Neural cell (in vitro differentiated cells): ENCODE measurements around the gene ALOX5AP. TPM values are rescaled to one million over a fixed set of nuclear protein-coding genes. Genes with fewer than 3 reads are reported as not detected.

Source experiments
- H2AFZ ChIP-seq: fragments of 200-600, 300-800 bp; sonication (generic), shearing (Covaris generic); 2 replicates; pipeline ENCODE4 v1.6.0; 2014; ENCODE audit warnings: low read depth, mild to moderate bottlenecking, antibody characterized with exemption, low read length, moderate library complexity
- H3F3A ChIP-seq: fragments of 200-600 bp; shearing (Covaris generic); 2 replicates; pipeline ENCODE4 v1.6.1; 2016; ENCODE audit warnings: mild to moderate bottlenecking, moderate library complexity, mixed read lengths, antibody characterized with exemption, low read length; ENCODE audit not compliant: insufficient read depth, poor library complexity, severe bottlenecking
- H3K27ac ChIP-seq: fragments of 200-600, 300-800 bp; sonication (generic), shearing (Covaris generic); 2 replicates; pipeline ENCODE4 v1.5.1; 2014; ENCODE audit warnings: mild to moderate bottlenecking, low read length, moderate library complexity
- H3K27me3 ChIP-seq: fragments of 300-800, 200-600 bp; sonication (generic), shearing (Covaris generic); 2 replicates; pipeline ENCODE4 v1.6.0; 2014; ENCODE audit warnings: mild to moderate bottlenecking, low read depth, low read length, moderate library complexity; ENCODE audit not compliant: insufficient read depth
- H3K36me3 ChIP-seq: fragments of 300-800, 200-600 bp; sonication (generic), shearing (Covaris generic); 2 replicates; pipeline ENCODE4 v1.5.1; 2014; ENCODE audit warnings: mild to moderate bottlenecking, antibody characterized with exemption, low read length, moderate library complexity; ENCODE audit not compliant: insufficient read depth
- H3K4me2 ChIP-seq: fragments of 300-800, 200-600 bp; sonication (generic), shearing (Covaris generic); 2 replicates; pipeline ENCODE4 v1.6.0; 2014; ENCODE audit warnings: mild to moderate bottlenecking, low read length
- H3K4me3 ChIP-seq: fragments of 300-800, 200-600 bp; sonication (generic), shearing (Covaris generic); 2 replicates; pipeline ENCODE4 v1.5.1; 2014; ENCODE audit warnings: mild to moderate bottlenecking, low read length, moderate library complexity
- H3K79me2 ChIP-seq: fragments of 200-600 bp; shearing (Covaris generic); replicated peaks from 2 replicates; pipeline ENCODE4 v1.6.0; 2014; ENCODE audit warnings: mild to moderate bottlenecking, low read length, moderate library complexity; ENCODE audit not compliant: insufficient read depth
- H3K9ac ChIP-seq: fragments of 300-800, 200-600 bp; sonication (generic), shearing (Covaris generic); 2 replicates; pipeline ENCODE4 v1.6.1; 2016; ENCODE audit warnings: mild to moderate bottlenecking, low read length, mixed read lengths
- H3K9me2 ChIP-seq: fragments of 200-600 bp; shearing (Covaris generic); 2 replicates; pipeline ENCODE4 v1.6.1; 2016; ENCODE audit warnings: mild to moderate bottlenecking, low read length, mixed read lengths; ENCODE audit not compliant: insufficient read depth
- H3K9me3 ChIP-seq: fragments of 200-600, 300-800 bp; sonication (generic), shearing (Covaris generic); 2 replicates; pipeline ENCODE4 v1.6.1; 2016; ENCODE audit warnings: mild to moderate bottlenecking, mixed run types, low read length, moderate library complexity, mixed read lengths
- H4K20me1 ChIP-seq: fragments of 200-600 bp; shearing (Covaris generic); 2 replicates; pipeline ENCODE4 v1.6.1; 2016; ENCODE audit warnings: mild to moderate bottlenecking, mixed run types; ENCODE audit not compliant: insufficient read depth
- EP300 ChIP-seq: fragments of 450-650 bp; conservative IDR thresholded peaks from 2 replicates; pipeline ENCODE4 v1.6.1; 2014; ENCODE audit warnings: antibody characterized with exemption, mild to moderate bottlenecking, moderate library complexity; ENCODE audit not compliant: poor library complexity, severe bottlenecking
- EZH2 ChIP-seq: fragments of 200-600, 300-800 bp; shearing (Covaris generic), sonication (generic); IDR thresholded peaks from 2 replicates; pipeline ENCODE4 v1.6.1; 2014; ENCODE audit warnings: antibody characterized with exemption, low read length, borderline replicate concordance, mild to moderate bottlenecking; ENCODE audit not compliant: insufficient read depth, poor library complexity, severe bottlenecking
- MXI1 ChIP-seq: fragments of 450-650 bp; conservative IDR thresholded peaks from 2 replicates; pipeline ENCODE4 v1.6.1; 2014; ENCODE audit warnings: antibody characterized with exemption, mild to moderate bottlenecking; ENCODE audit not compliant: poor library complexity, severe bottlenecking
- POLR2AphosphoS5 ChIP-seq: IDR thresholded peaks from 2 replicates; pipeline ENCODE4 v1.6.1; 2012
- RAD21 ChIP-seq: fragments of 450-650 bp; conservative IDR thresholded peaks from 2 replicates; pipeline ENCODE4 v1.6.1; 2014; ENCODE audit warnings: antibody characterized with exemption, mild to moderate bottlenecking, moderate library complexity
- SMC3 ChIP-seq: fragments of 450-650 bp; conservative IDR thresholded peaks from 2 replicates; pipeline ENCODE4 v1.6.1; 2014; ENCODE audit warnings: antibody characterized with exemption, mild to moderate bottlenecking, moderate library complexity; ENCODE audit not compliant: poor library complexity
- TAF1 ChIP-seq: IDR thresholded peaks from 2 replicates; pipeline ENCODE4 v1.6.1; 2012; ENCODE audit warnings: low read depth
- polyA plus RNA-seq: library from polyadenylated mRNA; depleted of rRNA; stranded (reverse); fragments of >200 nt; gene quantifications from 2 replicates; pipeline ENCODE4 v1.2.3, GENCODE V29; 2014
- TF ChIP-seq, protein P1 (sequence below): IDR thresholded peaks from 2 replicates; pipeline ENCODE4 v1.6.1; 2012; ENCODE audit warnings: borderline replicate concordance
- TF ChIP-seq, protein P2 (sequence below): fragments of 450-650 bp; IDR thresholded peaks from 2 replicates; pipeline ENCODE4 v1.5.1; 2014; ENCODE audit warnings: antibody characterized with exemption, mild to moderate bottlenecking, moderate library complexity; ENCODE audit not compliant: poor library complexity, severe bottlenecking

ALOX5AP gene
- polyA plus RNA-seq, 1 donor from 2014 or later: not detected

DNA sequence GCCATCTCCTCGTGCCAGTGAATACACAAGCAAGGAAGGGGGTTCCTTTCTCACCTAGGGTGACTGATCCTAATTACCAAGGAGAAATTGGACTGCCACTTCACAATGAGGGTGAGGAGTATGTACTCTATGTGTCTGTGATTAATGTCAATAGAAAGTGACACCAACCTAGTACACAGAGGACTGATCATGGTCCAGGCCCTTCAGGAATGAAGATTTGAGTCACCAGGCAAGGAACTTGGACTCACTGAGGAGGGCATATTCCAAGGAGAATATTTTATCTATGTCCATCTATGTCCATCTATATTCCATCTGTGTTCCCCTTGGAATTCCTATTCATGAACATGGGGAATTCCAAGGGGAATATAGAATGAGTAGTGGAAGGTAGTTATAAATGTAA is 9.2 kb upstream of the ALOX5AP start:
- H3K79me2 ChIP-seq: no peaks in the 10 kb centered on the region
- no peaks in the 10 kb centered on the region for H4K20me1 ChIP-seq
- no peak overlapping the region for H3K4me3 ChIP-seq
- TF ChIP-seq SMC3 (no peak), POLR2AphosphoS5 (no peak), RAD21 (no peak), MXI1 (no peak), TAF1 (no peak), EP300 (no peak)
- TF ChIP-seq, protein P1, sequence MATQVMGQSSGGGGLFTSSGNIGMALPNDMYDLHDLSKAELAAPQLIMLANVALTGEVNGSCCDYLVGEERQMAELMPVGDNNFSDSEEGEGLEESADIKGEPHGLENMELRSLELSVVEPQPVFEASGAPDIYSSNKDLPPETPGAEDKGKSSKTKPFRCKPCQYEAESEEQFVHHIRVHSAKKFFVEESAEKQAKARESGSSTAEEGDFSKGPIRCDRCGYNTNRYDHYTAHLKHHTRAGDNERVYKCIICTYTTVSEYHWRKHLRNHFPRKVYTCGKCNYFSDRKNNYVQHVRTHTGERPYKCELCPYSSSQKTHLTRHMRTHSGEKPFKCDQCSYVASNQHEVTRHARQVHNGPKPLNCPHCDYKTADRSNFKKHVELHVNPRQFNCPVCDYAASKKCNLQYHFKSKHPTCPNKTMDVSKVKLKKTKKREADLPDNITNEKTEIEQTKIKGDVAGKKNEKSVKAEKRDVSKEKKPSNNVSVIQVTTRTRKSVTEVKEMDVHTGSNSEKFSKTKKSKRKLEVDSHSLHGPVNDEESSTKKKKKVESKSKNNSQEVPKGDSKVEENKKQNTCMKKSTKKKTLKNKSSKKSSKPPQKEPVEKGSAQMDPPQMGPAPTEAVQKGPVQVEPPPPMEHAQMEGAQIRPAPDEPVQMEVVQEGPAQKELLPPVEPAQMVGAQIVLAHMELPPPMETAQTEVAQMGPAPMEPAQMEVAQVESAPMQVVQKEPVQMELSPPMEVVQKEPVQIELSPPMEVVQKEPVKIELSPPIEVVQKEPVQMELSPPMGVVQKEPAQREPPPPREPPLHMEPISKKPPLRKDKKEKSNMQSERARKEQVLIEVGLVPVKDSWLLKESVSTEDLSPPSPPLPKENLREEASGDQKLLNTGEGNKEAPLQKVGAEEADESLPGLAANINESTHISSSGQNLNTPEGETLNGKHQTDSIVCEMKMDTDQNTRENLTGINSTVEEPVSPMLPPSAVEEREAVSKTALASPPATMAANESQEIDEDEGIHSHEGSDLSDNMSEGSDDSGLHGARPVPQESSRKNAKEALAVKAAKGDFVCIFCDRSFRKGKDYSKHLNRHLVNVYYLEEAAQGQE: no peak
- TF ChIP-seq, protein P2, sequence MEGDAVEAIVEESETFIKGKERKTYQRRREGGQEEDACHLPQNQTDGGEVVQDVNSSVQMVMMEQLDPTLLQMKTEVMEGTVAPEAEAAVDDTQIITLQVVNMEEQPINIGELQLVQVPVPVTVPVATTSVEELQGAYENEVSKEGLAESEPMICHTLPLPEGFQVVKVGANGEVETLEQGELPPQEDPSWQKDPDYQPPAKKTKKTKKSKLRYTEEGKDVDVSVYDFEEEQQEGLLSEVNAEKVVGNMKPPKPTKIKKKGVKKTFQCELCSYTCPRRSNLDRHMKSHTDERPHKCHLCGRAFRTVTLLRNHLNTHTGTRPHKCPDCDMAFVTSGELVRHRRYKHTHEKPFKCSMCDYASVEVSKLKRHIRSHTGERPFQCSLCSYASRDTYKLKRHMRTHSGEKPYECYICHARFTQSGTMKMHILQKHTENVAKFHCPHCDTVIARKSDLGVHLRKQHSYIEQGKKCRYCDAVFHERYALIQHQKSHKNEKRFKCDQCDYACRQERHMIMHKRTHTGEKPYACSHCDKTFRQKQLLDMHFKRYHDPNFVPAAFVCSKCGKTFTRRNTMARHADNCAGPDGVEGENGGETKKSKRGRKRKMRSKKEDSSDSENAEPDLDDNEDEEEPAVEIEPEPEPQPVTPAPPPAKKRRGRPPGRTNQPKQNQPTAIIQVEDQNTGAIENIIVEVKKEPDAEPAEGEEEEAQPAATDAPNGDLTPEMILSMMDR: no peak
- H2AFZ ChIP-seq: no peak overlapping the region
- H3K9me2 ChIP-seq: no peaks in the 10 kb centered on the region
- H3K36me3 ChIP-seq: no peaks in the 10 kb centered on the region
- H3K27ac ChIP-seq: no peak overlapping the region
- no peaks in the 10 kb centered on the region for H3K27me3 ChIP-seq
- H3K9me3 ChIP-seq: no peaks in the 10 kb centered on the region
- no peak overlapping the region for H3K9ac ChIP-seq
- no peaks in the 10 kb centered on the region for H3F3A ChIP-seq
- H3K4me2 ChIP-seq: no peak overlapping the region

DNA sequence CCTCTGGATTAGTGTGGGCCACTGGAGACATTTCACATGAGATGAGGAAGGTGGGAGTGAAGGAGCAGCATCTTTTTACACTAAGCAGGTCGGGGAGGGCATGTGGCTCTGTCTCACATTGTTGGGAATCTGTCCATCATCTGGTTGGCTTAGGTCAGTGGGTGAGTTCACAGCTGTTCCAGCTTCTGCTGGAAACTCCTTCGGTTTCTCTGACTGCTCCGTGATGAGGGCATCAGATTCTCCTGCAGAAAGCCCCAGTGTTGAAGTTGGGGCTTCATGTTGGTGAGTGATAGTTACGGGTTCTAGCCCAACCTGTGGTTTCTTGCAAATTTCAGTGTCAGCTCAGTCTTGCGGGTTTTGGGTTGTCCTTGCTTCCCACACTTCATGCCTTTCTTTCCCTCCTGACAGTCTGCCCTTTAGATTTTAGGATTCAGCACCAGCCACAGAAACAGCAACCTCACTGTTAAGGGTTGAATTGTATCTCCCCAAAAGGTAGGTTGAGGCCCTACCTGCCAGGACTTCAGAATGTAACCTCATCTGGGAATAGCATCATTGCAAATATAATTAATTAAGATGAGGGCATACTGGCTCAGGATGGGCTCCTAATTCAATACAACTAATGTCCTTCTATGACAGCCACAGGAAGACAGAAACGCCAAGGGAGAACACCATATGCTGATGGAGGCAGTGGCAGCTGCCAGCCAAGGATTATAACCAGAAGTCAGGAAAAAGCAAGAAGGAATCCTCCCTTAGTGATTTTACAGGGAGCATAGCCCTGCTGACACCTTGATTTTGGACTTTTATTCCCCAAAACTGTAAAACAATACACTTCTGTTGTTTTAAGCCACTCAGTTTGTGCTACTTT is 7.6 kb upstream of the ALOX5AP start:
- Histone ChIP-seq H3K9me2 (no peaks in the 10 kb centered on the region), H3K9ac (no peak overlapping the region), H3F3A (no peaks in the 10 kb centered on the region), H3K4me3 (no peak overlapping the region), H3K4me2 (no peak overlapping the region), H3K27me3 (no peaks in the 10 kb centered on the region), H3K9me3 (no peaks in the 10 kb centered on the region), H2AFZ (no peak overlapping the region), H3K36me3 (no peaks in the 10 kb centered on the region), H3K27ac (no peak overlapping the region), H3K79me2 (no peaks in the 10 kb centered on the region), H4K20me1 (no peaks in the 10 kb centered on the region)
- TF ChIP-seq, protein P2: no peak
- no peak for TF ChIP-seq EZH2
- no peak for TF ChIP-seq RAD21
- no peak for TF ChIP-seq TAF1
- TF ChIP-seq, protein P1: no peak
- no peak for TF ChIP-seq SMC3
- no peak for TF ChIP-seq EP300
- TF ChIP-seq POLR2AphosphoS5: no peak
- TF ChIP-seq MXI1: no peak
